Stimulated activated CD4-positive, alpha-beta T cell treated with anti-CD3 and anti-CD28 coated beads, Interleukin-15, amount 100 ng/mL, for 24 hours (primary cell): ENCODE results near the gene FYN.

ENCODE experiments used
- DNase-seq: peaks from one replicate; pipeline ENCODE4 v3.0.0-alpha.2; 2020

Gene FYN

GRCh38 chr6:111721753-111722154, 151.5 kb downstream of the FYN start:
- DNase-seq = peak; percentile 59

GRCh38 chr6:111720931-111721496, 152.2 kb downstream of the FYN start:
- DNase-seq = no peak

GRCh38 chr6:111718990-111719389, 154.3 kb downstream of the FYN start:
- DNase-seq = no peak

GRCh38 chr6:111718326-111718725, 154.9 kb downstream of the FYN start:
- no peak for DNase-seq

GRCh38 chr6:111717621-111718020, 155.6 kb downstream of the FYN start:
- no peak for DNase-seq

GRCh38 chr6:111716325-111716724, 156.9 kb downstream of the FYN start:
- DNase-seq = no peak

GRCh38 chr6:111715321-111715720, 157.9 kb downstream of the FYN start:
- peak; percentile 55 for DNase-seq

- DNase-seq = no peak
Measured at GRCh38 chr6:111714416-111715270, 158.6 kb downstream of the FYN start.

- DNase-seq = no peak
Measured at GRCh38 chr6:111713811-111714210, 159.4 kb downstream of the FYN start.

GRCh38 chr6:111713236-111713635, 160.0 kb downstream of the FYN start:
- no peak for DNase-seq

GRCh38 chr6:111711984-111712752, 161.1 kb downstream of the FYN start:
- no peak for DNase-seq

GRCh38 chr6:111711476-111711875, 161.8 kb downstream of the FYN start:
- peak; percentile 21 for DNase-seq

GRCh38 chr6:111710911-111711310, 162.3 kb downstream of the FYN start:
- no peak for DNase-seq

GRCh38 chr6:111710439-111710838, 162.8 kb downstream of the FYN start:
- no peak for DNase-seq

- peak; percentile 64 for DNase-seq
Measured at GRCh38 chr6:111709615-111710398, 163.4 kb downstream of the FYN start.

GRCh38 chr6:111709201-111709600, 164.1 kb downstream of the FYN start:
- DNase-seq = no peak

- DNase-seq = no peak
Measured at GRCh38 chr6:111707773-111708172, 165.5 kb downstream of the FYN start.

GRCh38 chr6:111706841-111707391, 166.3 kb downstream of the FYN start:
- DNase-seq = no peak

- no peak for DNase-seq
Measured at GRCh38 chr6:111703723-111704122, 169.5 kb downstream of the FYN start.

GRCh38 chr6:111702268-111702667, 171.0 kb downstream of the FYN start:
- no peak for DNase-seq

- no peak for DNase-seq
Measured at GRCh38 chr6:111701146-111701545, 172.1 kb downstream of the FYN start.

GRCh38 chr6:111700135-111700690, 173.0 kb downstream of the FYN start:
- no peak for DNase-seq
